Breast epithelium (tissue), 4 donors: ENCODE results near the gene SNCAIP. TPM values are rescaled to one million over a fixed set of nuclear protein-coding genes. Genes with fewer than 3 reads are reported as not detected.

Source experiments
- DNase-seq, 2 donors: peaks; one replicate each; pipeline ENCODE4 v3.0.0-alpha.2; 2019; ENCODE audit warnings: low spot score in 2 of 2
- H3K27ac ChIP-seq, 2 donors: fragments of 200-600 bp; sonication (generic) in 1 of 2; one replicate each; pipeline ENCODE4 v1.5.1; 2016 to 2019; ENCODE audit warnings: mild to moderate bottlenecking in 1 of 2
- H3K27me3 ChIP-seq, 2 donors: fragments of 200-600 bp; sonication (generic) in 1 of 2; one replicate each; pipeline versions ENCODE4 v1.5.1 to v1.6.0; 2017 to 2019; ENCODE audit warnings: control low read depth in 1 of 2, mild to moderate bottlenecking in 1 of 2
- H3K36me3 ChIP-seq: fragments of 200-600 bp; one replicate; pipeline ENCODE4 v1.5.1; 2019
- H3K4me1 ChIP-seq, 2 donors: fragments of 200-600 bp; sonication (generic); one replicate each; pipeline ENCODE4 v1.5.1; 2016 to 2019; ENCODE audit warnings: control low read depth in 1 of 2
- H3K4me3 ChIP-seq, 3 donors: fragments of 200-600 bp; sonication (generic); 1 replicate in 2 of 3; 2 replicates in 1 of 3; pipeline ENCODE4 v1.5.1; 2016 to 2019; ENCODE audit warnings: mild to moderate bottlenecking in 3 of 3, moderate library complexity in 2 of 3
- H3K9me3 ChIP-seq, 2 donors: fragments of 200-600 bp; sonication (generic) in 1 of 2; one replicate each; pipeline ENCODE4 v1.5.1; 2016 to 2019; ENCODE audit warnings: control low read depth in 1 of 2
- POLR2A ChIP-seq: fragments of 450-650 bp; IDR thresholded peaks from one replicate; pipeline ENCODE4 v1.6.1; 2016; ENCODE audit warnings: antibody characterized with exemption, mild to moderate bottlenecking, moderate library complexity
- POLR2AphosphoS5 ChIP-seq, 3 donors: sonication (generic); formaldehyde crosslinking; IDR thresholded peaks; one replicate each; pipeline ENCODE4 v1.6.1; 2017; ENCODE audit warnings: antibody characterized with exemption in 3 of 3
- intact Hi-C: fragments of 100-400 bp; cut with DNase I; formaldehyde crosslinking; loops from one replicate; pipeline ENCODE4 v1.15.1; 2023; ENCODE audit warnings: low total_unique reads
- total RNA-seq, 3 donors: library from RNA; depleted of rRNA; stranded (reverse); fragments of >200 nt; gene quantifications; one replicate each; pipeline ENCODE4 v1.1.0, GENCODE V29; 2016
- TF ChIP-seq, protein P1 (sequence below), 3 donors: fragments of 450-650 bp; IDR thresholded peaks; one replicate each; pipeline ENCODE4 v1.5.1; 2016 to 2017; ENCODE audit warnings: antibody characterized with exemption in 3 of 3, mild to moderate bottlenecking in 3 of 3, moderate library complexity in 3 of 3

SNCAIP gene
- total RNA-seq, 3 donors from 2014 or later: 9.8 to 15.4 (median 10.9) TPM

DNA sequence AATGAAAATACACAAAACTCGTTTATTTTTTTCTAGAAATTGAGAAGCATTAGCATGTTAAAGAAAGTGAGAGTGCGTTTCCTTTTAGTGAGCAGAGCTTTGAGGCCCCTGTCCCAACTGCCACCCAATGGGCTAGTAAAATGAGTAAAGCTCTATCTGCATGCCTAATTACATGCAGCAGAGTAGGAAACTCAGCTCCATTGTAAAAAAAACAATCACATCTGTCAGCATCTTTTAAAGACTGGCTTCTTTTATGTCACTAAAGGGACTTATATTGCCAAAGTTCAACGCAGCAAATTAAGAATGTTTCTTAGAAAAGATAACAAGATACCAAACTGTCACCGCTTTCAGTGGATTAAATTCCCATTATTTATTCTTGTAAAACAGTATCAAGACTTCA, 154.0 kb downstream of the SNCAIP start:
- no peaks in the 10 kb centered on the region for H3K27me3 ChIP-seq
- H3K9me3 ChIP-seq: no peaks in the 10 kb centered on the region
- no peaks in the 10 kb centered on the region for H3K4me1 ChIP-seq
- TF ChIP-seq, protein P1, sequence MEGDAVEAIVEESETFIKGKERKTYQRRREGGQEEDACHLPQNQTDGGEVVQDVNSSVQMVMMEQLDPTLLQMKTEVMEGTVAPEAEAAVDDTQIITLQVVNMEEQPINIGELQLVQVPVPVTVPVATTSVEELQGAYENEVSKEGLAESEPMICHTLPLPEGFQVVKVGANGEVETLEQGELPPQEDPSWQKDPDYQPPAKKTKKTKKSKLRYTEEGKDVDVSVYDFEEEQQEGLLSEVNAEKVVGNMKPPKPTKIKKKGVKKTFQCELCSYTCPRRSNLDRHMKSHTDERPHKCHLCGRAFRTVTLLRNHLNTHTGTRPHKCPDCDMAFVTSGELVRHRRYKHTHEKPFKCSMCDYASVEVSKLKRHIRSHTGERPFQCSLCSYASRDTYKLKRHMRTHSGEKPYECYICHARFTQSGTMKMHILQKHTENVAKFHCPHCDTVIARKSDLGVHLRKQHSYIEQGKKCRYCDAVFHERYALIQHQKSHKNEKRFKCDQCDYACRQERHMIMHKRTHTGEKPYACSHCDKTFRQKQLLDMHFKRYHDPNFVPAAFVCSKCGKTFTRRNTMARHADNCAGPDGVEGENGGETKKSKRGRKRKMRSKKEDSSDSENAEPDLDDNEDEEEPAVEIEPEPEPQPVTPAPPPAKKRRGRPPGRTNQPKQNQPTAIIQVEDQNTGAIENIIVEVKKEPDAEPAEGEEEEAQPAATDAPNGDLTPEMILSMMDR (IDR thresholded peaks at IDR 0.05): no peak
- H3K27ac ChIP-seq: no peak overlapping the region
- intact Hi-C loops: loop anchor here (5.0 kb wide), 1 partner anchor 86 kb away; no protein-coding TSS in a partner anchor
- no peak overlapping the region for H3K4me3 ChIP-seq
- no peak for DNase-seq
- H3K36me3 ChIP-seq: no peaks in the 10 kb centered on the region

DNA sequence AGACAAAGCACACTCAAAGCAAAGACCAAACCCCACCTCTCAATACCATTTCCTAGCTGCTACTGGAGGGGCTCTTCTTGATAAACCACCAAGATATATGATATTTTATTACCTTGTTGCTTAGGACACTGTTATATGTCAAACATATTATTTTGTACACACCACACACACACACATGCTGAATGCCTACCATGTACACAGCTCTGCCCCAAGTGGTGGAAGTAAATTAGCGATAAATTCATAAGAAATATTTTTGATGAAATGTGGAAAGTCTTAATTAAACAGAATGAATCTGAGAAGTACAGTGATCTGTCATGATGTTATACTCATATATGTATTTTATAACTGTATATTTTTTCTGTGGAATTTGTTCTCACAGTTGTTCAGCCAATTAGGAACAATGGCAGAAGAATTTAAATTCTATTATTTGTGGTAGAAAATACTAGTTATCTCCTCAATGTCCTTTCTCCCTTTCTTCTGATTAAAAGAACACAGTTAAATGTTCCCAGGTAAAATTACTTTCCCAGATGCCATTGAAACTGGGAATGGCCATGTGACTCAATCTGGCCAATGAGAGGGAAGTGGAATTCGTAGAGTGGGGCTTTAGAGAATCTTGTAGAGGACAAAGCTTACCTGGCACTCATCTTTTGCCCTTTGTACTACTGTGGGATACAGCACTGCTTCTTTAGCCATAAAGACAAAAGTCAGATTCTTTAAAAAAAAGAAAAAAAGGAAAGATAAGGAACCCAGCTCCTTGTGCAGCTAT, 156.5 kb downstream of the SNCAIP start:
- DNase-seq: no peak
- H3K4me3 ChIP-seq: no peak overlapping the region
- H3K9me3 ChIP-seq: no peaks in the 10 kb centered on the region
- intact Hi-C loops: loop anchor here (5.0 kb wide), 1 partner anchor 84 kb away; no protein-coding TSS in a partner anchor
- TF ChIP-seq POLR2A (no peak), POLR2AphosphoS5 (IDR thresholded peaks at IDR 0.05) (no peak)
- TF ChIP-seq, protein P1 (IDR thresholded peaks at IDR 0.05): no peak
- H3K27ac ChIP-seq: no peak overlapping the region
- no peaks in the 10 kb centered on the region for H3K36me3 ChIP-seq
- H3K4me1 ChIP-seq: no peaks in the 10 kb centered on the region
- no peaks in the 10 kb centered on the region for H3K27me3 ChIP-seq

DNA sequence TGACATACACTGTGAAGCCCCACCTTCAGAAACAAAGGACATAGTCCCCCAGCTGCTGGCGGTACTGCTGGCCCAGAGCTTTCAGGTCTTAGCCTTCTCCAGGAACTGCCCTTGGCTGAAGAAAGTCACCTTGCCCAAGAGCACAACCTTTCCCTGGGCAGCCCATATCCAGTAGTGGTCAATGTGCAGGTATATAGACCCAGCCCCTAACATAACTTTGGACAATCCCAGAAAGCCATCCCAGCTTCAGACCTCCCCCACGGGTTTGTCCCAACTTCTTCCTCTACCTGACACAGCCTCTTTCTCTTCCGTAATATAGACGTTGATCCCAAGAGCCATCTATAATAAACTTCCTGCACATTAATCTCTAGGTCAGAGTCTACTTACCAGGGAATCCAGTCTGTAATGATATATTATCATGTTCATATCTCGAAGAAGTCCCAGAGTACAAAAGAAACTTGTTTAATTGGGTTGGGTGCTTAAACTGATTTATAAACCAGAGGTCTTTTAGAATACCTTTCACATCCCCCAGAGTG, 157.4 kb downstream of the SNCAIP start:
- intact Hi-C loops: loop anchor here (5.0 kb wide), 1 partner anchor 83 kb away; no protein-coding TSS in a partner anchor
- H3K27me3 ChIP-seq: no peaks in the 10 kb centered on the region
- H3K27ac ChIP-seq: no peak overlapping the region
- TF ChIP-seq, protein P1 (IDR thresholded peaks at IDR 0.05): no peak
- TF ChIP-seq POLR2AphosphoS5 (IDR thresholded peaks at IDR 0.05) (no peak), POLR2A (no peak)
- no peak for DNase-seq
- no peaks in the 10 kb centered on the region for H3K36me3 ChIP-seq
- H3K9me3 ChIP-seq: no peaks in the 10 kb centered on the region
- no peaks in the 10 kb centered on the region for H3K4me1 ChIP-seq
- no peak overlapping the region for H3K4me3 ChIP-seq

DNA sequence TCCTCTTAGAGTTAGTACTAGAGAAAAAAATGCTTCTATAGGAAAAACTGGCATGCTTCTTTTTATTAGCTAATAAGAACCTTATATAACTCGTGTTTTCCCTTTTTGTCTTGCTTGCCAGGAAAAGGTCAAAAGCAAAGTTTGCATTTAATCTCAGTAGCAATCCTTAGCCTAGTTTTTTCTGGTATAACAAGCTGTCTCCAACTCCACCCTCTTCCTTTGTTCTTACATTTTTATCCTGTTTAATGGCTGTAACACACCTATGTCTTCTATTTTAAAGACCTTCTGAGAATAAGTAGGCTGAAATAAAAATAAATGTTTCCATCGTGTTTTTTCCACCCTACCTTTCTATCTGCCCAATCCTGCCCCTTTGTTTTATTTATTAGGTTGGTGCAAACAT, 158.3 kb downstream of the SNCAIP start:
- no peaks in the 10 kb centered on the region for H3K9me3 ChIP-seq
- no peak overlapping the region for H3K4me3 ChIP-seq
- H3K27ac ChIP-seq: no peak overlapping the region
- no peak for DNase-seq
- intact Hi-C loops: no loop called here
- no peaks in the 10 kb centered on the region for H3K36me3 ChIP-seq
- no peaks in the 10 kb centered on the region for H3K4me1 ChIP-seq
- TF ChIP-seq POLR2A (no peak), POLR2AphosphoS5 (IDR thresholded peaks at IDR 0.05) (no peak)
- TF ChIP-seq, protein P1 (IDR thresholded peaks at IDR 0.05): no peak
- H3K27me3 ChIP-seq: no peaks in the 10 kb centered on the region

DNA sequence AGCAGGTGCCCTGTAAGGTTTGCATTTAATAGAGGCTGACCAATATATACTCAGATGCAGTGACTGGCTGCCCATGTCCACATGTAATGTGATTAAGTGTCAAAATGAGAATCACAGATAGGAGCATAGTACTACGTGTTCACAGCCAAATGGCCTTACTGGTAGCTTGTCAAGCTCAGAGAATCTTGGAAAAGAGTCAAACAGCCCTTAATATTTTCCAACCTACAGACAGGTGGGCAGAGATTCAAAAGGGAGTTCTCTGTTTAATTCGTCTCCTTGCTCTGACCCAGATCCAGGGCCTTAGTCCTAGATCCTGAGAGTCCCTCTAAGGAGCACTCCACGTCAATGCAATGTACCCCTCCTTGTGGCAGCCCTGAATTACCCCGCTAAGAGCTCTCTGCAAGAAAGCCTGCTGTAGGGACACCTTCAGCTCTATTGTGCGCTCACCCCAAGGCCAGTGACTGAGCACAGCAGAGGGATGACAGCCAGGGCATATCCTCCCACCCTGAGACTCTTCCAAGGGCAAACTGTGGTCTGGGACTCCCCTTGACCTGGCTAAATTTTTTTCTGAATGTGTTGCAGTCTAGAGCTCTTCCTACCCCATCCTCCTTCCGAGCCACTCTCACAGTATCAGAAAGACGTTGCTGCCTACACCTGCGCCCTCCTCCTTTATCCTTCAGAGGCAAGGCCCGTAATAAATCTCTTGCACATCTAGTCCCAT, 159.2 kb downstream of the SNCAIP start:
- H3K4me1 ChIP-seq: no peaks in the 10 kb centered on the region
- intact Hi-C loops: no loop called here
- DNase-seq: no peak
- no peak overlapping the region for H3K4me3 ChIP-seq
- H3K36me3 ChIP-seq: no peaks in the 10 kb centered on the region
- no peak overlapping the region for H3K27ac ChIP-seq
- TF ChIP-seq POLR2AphosphoS5 (IDR thresholded peaks at IDR 0.05): no peak
- no peak for TF ChIP-seq POLR2A
- TF ChIP-seq, protein P1 (IDR thresholded peaks at IDR 0.05): no peak
- no peaks in the 10 kb centered on the region for H3K27me3 ChIP-seq
- H3K9me3 ChIP-seq: no peaks in the 10 kb centered on the region
